GM23338 (cell line): ENCODE measurements around the gene ZNF468.

Source experiments
- CTCF ChIP-seq, 2 experiments: fragments of 200-600 bp in 1 of 2; sonication (generic) in 1 of 2; conservative IDR thresholded peaks; 2 replicates each; pipeline versions ENCODE4 v1.5.1 to v1.6.1; 2016 to 2017; ENCODE audit warnings: antibody characterized with exemption in 2 of 2, low read depth in 2 of 2, mild to moderate bottlenecking in 2 of 2, moderate library complexity in 1 of 2
- EZH2 ChIP-seq: fragments of 200-600 bp; sonication (generic); IDR thresholded peaks from one replicate; pipeline ENCODE4 v1.8.0; 2017; ENCODE audit warnings: antibody characterized with exemption, mild to moderate bottlenecking, low read depth; ENCODE audit not compliant: unreplicated experiment
- EZH2phosphoT487 ChIP-seq: fragments of 200-600 bp; sonication (generic); IDR thresholded peaks from one replicate; pipeline ENCODE4 v1.8.1; 2018; ENCODE audit warnings: antibody characterized with exemption; ENCODE audit not compliant: unreplicated experiment
- JUNB ChIP-seq: IDR thresholded peaks from one replicate; pipeline ENCODE4 v1.6.1; 2016; ENCODE audit warnings: antibody characterized with exemption; ENCODE audit not compliant: unreplicated experiment
- POLR2AphosphoS5 ChIP-seq: IDR thresholded peaks from 2 replicates; pipeline ENCODE4 v1.6.1; 2016; ENCODE audit warnings: antibody characterized with exemption, low read depth

- no peak for TF ChIP-seq EZH2phosphoT487
- TF ChIP-seq EZH2: no peak
- no peak for TF ChIP-seq CTCF (conservative IDR thresholded peaks at IDR 0.05; ENCODE audit: low read depth in 2 of 2)
- TF ChIP-seq POLR2AphosphoS5: no peak
- no peak for TF ChIP-seq JUNB
These were observed 68.0 kb downstream of the ZNF468 start for GRCh38 chr19:52789440-52789839.
